ENCODE data around the gene CEACAM8.
A peak's percentile ranks its signal among the peaks of the same experiment; 100 is the strongest.
"Not testable (repeated sequence)": the region's sequence is repeated elsewhere in the genome, so short reads cannot be mapped to it uniquely, and the experiment has no call there.

The CEACAM8 gene

GRCh38 chr19:42627916-42628315, 33.2 kb upstream of the CEACAM8 start:
- Histone ChIP-seq H3K27me3 (ENCODE audit: insufficient read depth, insufficient read length) (peaks cover 15% of the 10 kb centered on the region), H3K9ac (ENCODE audit: insufficient read length, low read depth) (no peak overlapping the region)
- TF ChIP-seq YY1 (IDR thresholded peaks at IDR 0.05; ENCODE audit: insufficient read depth, insufficient read length) (no peak), SUZ12 (IDR thresholded peaks at IDR 0.05; ENCODE audit: extremely low read depth, insufficient read depth, insufficient read length) (no peak), ZNF274 (IDR thresholded peaks at IDR 0.05; ENCODE audit: low read depth, low read length) (no peak)

GRCh38 chr19:42626181-42626580, 31.5 kb upstream of the CEACAM8 start:
- no peak for TF ChIP-seq ZNF274 (IDR thresholded peaks at IDR 0.05; ENCODE audit: low read depth, low read length)
- TF ChIP-seq YY1 (IDR thresholded peaks at IDR 0.05; ENCODE audit: insufficient read depth, insufficient read length), result no peak
- no peak for TF ChIP-seq SUZ12 (IDR thresholded peaks at IDR 0.05; ENCODE audit: extremely low read depth, insufficient read depth, insufficient read length)
- Histone ChIP-seq H3K9ac (ENCODE audit: insufficient read length, low read depth) (no peak overlapping the region), H3K4me1 (ENCODE audit: insufficient read depth, insufficient read length) (no peaks in the 10 kb centered on the region), H3K4me3 (ENCODE audit: insufficient read length, low read depth) (no peak overlapping the region), H3K36me3 (ENCODE audit: insufficient read depth, insufficient read length, low read length) (no peaks in the 10 kb centered on the region), H3K9me3 (ENCODE audit: insufficient read depth, low read length) (0 out of 2 replicates have a peak, but pooled peaks cover 9% of the 10 kb centered on the region), H3K27me3 (ENCODE audit: insufficient read depth, insufficient read length) (peaks cover 15% of the 10 kb centered on the region)
- DNase-seq (ENCODE audit: low read depth, low spot score), result no peak

More at GRCh38 chr19:42627916-42628315, 33.2 kb upstream of the CEACAM8 start:
- DNase-seq (ENCODE audit: low read depth, low spot score), result no peak
- H3K9me3 ChIP-seq (ENCODE audit: insufficient read depth, low read length), result 0 out of 2 replicates have a peak, but pooled peaks cover 9% of the 10 kb centered on the region
- H3K4me3 ChIP-seq (ENCODE audit: insufficient read length, low read depth), result no peak overlapping the region
- H3K36me3 ChIP-seq (ENCODE audit: insufficient read depth, insufficient read length, low read length), result no peaks in the 10 kb centered on the region
- H3K4me1 ChIP-seq (ENCODE audit: insufficient read depth, insufficient read length), result no peaks in the 10 kb centered on the region

- TF ChIP-seq ZNF274 (IDR thresholded peaks at IDR 0.05; ENCODE audit: low read depth, low read length) (no peak), SUZ12 (IDR thresholded peaks at IDR 0.05; ENCODE audit: extremely low read depth, insufficient read depth, insufficient read length) (no peak), YY1 (IDR thresholded peaks at IDR 0.05; ENCODE audit: insufficient read depth, insufficient read length) (no peak)
- no peaks in the 10 kb centered on the region for H3K9me3 ChIP-seq (ENCODE audit: insufficient read depth, low read length)
These were observed 24.5 kb upstream of the CEACAM8 start for GRCh38 chr19:42619271-42619670.

GRCh38 chr19:42613666-42614065, 18.9 kb upstream of the CEACAM8 start:
- Histone ChIP-seq H3K9ac (ENCODE audit: insufficient read length, low read depth) (no peak overlapping the region), H3K36me3 (ENCODE audit: insufficient read depth, insufficient read length, low read length) (no peaks in the 10 kb centered on the region), H3K4me3 (ENCODE audit: insufficient read length, low read depth) (no peak overlapping the region), H3K27me3 (ENCODE audit: insufficient read depth, insufficient read length) (no peaks in the 10 kb centered on the region), H3K4me1 (ENCODE audit: insufficient read depth, insufficient read length) (no peaks in the 10 kb centered on the region), H3K9me3 (ENCODE audit: insufficient read depth, low read length) (peaks cover 5% of the 10 kb centered on the region; the same call in 1 of the 2 replicates)
- TF ChIP-seq ZNF274 (IDR thresholded peaks at IDR 0.05; ENCODE audit: low read depth, low read length) (no peak), YY1 (IDR thresholded peaks at IDR 0.05; ENCODE audit: insufficient read depth, insufficient read length) (no peak), SUZ12 (IDR thresholded peaks at IDR 0.05; ENCODE audit: extremely low read depth, insufficient read depth, insufficient read length) (no peak)
- no peak for DNase-seq (ENCODE audit: low read depth, low spot score)

More at GRCh38 chr19:42619271-42619670, 24.5 kb upstream of the CEACAM8 start:
- no peaks in the 10 kb centered on the region for H3K36me3 ChIP-seq (ENCODE audit: insufficient read depth, insufficient read length, low read length)
- peaks cover 5% of the 10 kb centered on the region for H3K27me3 ChIP-seq (ENCODE audit: insufficient read depth, insufficient read length)
- no peak for DNase-seq (ENCODE audit: low read depth, low spot score)
- H3K4me3 ChIP-seq (ENCODE audit: insufficient read length, low read depth), result no peak overlapping the region
- H3K4me1 ChIP-seq (ENCODE audit: insufficient read depth, insufficient read length), result no peaks in the 10 kb centered on the region
- H3K9ac ChIP-seq (ENCODE audit: insufficient read length, low read depth), result no peak overlapping the region

- H3K4me3 ChIP-seq (ENCODE audit: insufficient read length, low read depth); H3K36me3 ChIP-seq (ENCODE audit: insufficient read depth, insufficient read length, low read length); DNase-seq (ENCODE audit: low read depth, low spot score): not testable (repeated sequence)
These were observed 15.7 kb upstream of the CEACAM8 start for GRCh38 chr19:42610401-42610915.

GRCh38 chr19:42606660-42607351, 12.1 kb upstream of the CEACAM8 start:
- no peak overlapping the region for H3K9ac ChIP-seq (ENCODE audit: insufficient read length, low read depth)
- peak; percentile 39 for DNase-seq (ENCODE audit: low read depth, low spot score)
- TF ChIP-seq SUZ12 (IDR thresholded peaks at IDR 0.05; ENCODE audit: extremely low read depth, insufficient read depth, insufficient read length) (no peak), ZNF274 (IDR thresholded peaks at IDR 0.05; ENCODE audit: low read depth, low read length) (no peak), YY1 (IDR thresholded peaks at IDR 0.05; ENCODE audit: insufficient read depth, insufficient read length) (no peak)
- no peaks in the 10 kb centered on the region for H3K36me3 ChIP-seq (ENCODE audit: insufficient read depth, insufficient read length, low read length)
- H3K4me1 ChIP-seq (ENCODE audit: insufficient read depth, insufficient read length), result no peaks in the 10 kb centered on the region
- no peak overlapping the region for H3K4me3 ChIP-seq (ENCODE audit: insufficient read length, low read depth)
- H3K27me3 ChIP-seq (ENCODE audit: insufficient read depth, insufficient read length), result peaks cover 18% of the 10 kb centered on the region
- peaks cover 5% of the 10 kb centered on the region; the same call in 1 of the 2 replicates for H3K9me3 ChIP-seq (ENCODE audit: insufficient read depth, low read length)

More at GRCh38 chr19:42610401-42610915, 15.7 kb upstream of the CEACAM8 start:
- not testable (repeated sequence) for H3K9me3 ChIP-seq (ENCODE audit: insufficient read depth, low read length); H3K27me3 ChIP-seq (ENCODE audit: insufficient read depth, insufficient read length); H3K4me1 ChIP-seq (ENCODE audit: insufficient read depth, insufficient read length); H3K9ac ChIP-seq (ENCODE audit: insufficient read length, low read depth)

GRCh38 chr19:42601811-42602443, 7.2 kb upstream of the CEACAM8 start:
- Histone ChIP-seq H3K9me3 (ENCODE audit: insufficient read depth, low read length) (no peaks in the 10 kb centered on the region), H3K9ac (ENCODE audit: insufficient read length, low read depth) (no peak overlapping the region), H3K4me1 (ENCODE audit: insufficient read depth, insufficient read length) (no peaks in the 10 kb centered on the region), H3K27me3 (ENCODE audit: insufficient read depth, insufficient read length) (peaks cover 25% of the 10 kb centered on the region), H3K4me3 (ENCODE audit: insufficient read length, low read depth) (no peak overlapping the region), H3K36me3 (ENCODE audit: insufficient read depth, insufficient read length, low read length) (no peaks in the 10 kb centered on the region)
- peak; percentile 20 for DNase-seq (ENCODE audit: low read depth, low spot score)
- no peak for TF ChIP-seq YY1 (IDR thresholded peaks at IDR 0.05; ENCODE audit: insufficient read depth, insufficient read length)
- no peak for TF ChIP-seq ZNF274 (IDR thresholded peaks at IDR 0.05; ENCODE audit: low read depth, low read length)
- TF ChIP-seq SUZ12 (IDR thresholded peaks at IDR 0.05; ENCODE audit: extremely low read depth, insufficient read depth, insufficient read length), result no peak

Data from NT2/D1 (cell line).